ENCODE data around the gene SNRPB. TPM values are rescaled to one million over a fixed set of nuclear protein-coding genes. Genes with fewer than 3 reads are reported as not detected.

Gene SNRPB
- total and polyA plus RNA-seq, 10 of the 15 experiments (the other 5 are each of a cell fraction or from before 2014, with no cell fraction given): 15.0 to 593 (median 366) TPM

- in situ Hi-C loops (cut with MboI) (no loop called here), intact Hi-C loops (cut with micrococcal nuclease; ENCODE audit: unreplicated experiment) (loop anchor here (5.0 kb wide), 1 partner anchor 36 kb away; the partner anchor contains the start of gene SNRPB)
- H2AFZ ChIP-seq (ENCODE audit: control insufficient read depth, low read depth, low read length): peak overlapping the region; percentile 96
- FAIRE-seq (no peak), DNase-seq (ENCODE audit: low read depth, low spot score) (no peak), ATAC-seq (peak; percentile 47)
- peaks cover 6% of the 10 kb centered on the region; the same call in 1 of the 2 replicates for H3K4me1 ChIP-seq (ENCODE audit: control insufficient read depth, insufficient read depth, low read length)
- H4K20me1 ChIP-seq (ENCODE audit: control insufficient read depth, insufficient read depth): no peaks in the 10 kb centered on the region
- H3K9me3 ChIP-seq (replicated peaks; ENCODE audit: control insufficient read depth, insufficient read depth, low read length): no peaks in the 10 kb centered on the region
- peak overlapping the region; percentile 79 for H3K27ac ChIP-seq (ENCODE audit: control insufficient read depth, insufficient read depth)
- no peaks in the 10 kb centered on the region for H3K27me3 ChIP-seq (replicated peaks in 1 of 2; ENCODE audit: control insufficient read depth in 2 of 2, insufficient read depth in 2 of 2, low read length in 1 of 2)
- peak overlapping the region; percentile 92 for H3K9ac ChIP-seq (ENCODE audit: control insufficient read depth, insufficient read depth, low read length)
- H3K79me2 ChIP-seq (ENCODE audit: control insufficient read depth, insufficient read depth, low read length): peaks cover 16% of the 10 kb centered on the region
- H3K4me2 ChIP-seq (ENCODE audit: control insufficient read depth, insufficient read depth): peak overlapping the region; percentile 88
- peak overlapping the region; percentile 86 for H3K4me3 ChIP-seq
- BruUV-seq (replicated peaks): TSS peak; percentile 74
- POLR2A ChIA-PET: interaction anchor here (0.5 to 1.6 kb wide), 4 partner anchors 14 to 38 kb away, joined by 3 to 12 read pairs (median 5); partner anchors contain the start of gene SNRPB
- H3K36me3 ChIP-seq (ENCODE audit: control insufficient read depth in 2 of 2, insufficient read depth in 2 of 2, low read length in 1 of 2): no peaks in the 10 kb centered on the region
- TF ChIP-seq CEBPZ (IDR thresholded peaks at IDR 0.05; ENCODE audit: low read depth, low read length) (no peak), CBFB (IDR thresholded peaks at IDR 0.05; ENCODE audit: low read depth) (no peak), PKNOX1 (IDR thresholded peaks at IDR 0.05) (0 out of 2 replicates have a peak, but pooled peaks have one; percentile 10), ZZZ3 (IDR thresholded peaks at IDR 0.05; ENCODE audit: control insufficient read depth, insufficient read length, low read depth) (no peak), REST (IDR thresholded peaks at IDR 0.05; ENCODE audit: low read depth, low read length) (no peak)
- WGBS (ENCODE audit: insufficient coverage, insufficient replicate concordance, low lambda C conversion rate, missing lambda C conversion rate): 10% methylated on average over 19 of the region's 22 CpGs
- SMC1A ChIA-PET (ENCODE audit: uncharacterized antibody, unreplicated experiment): interaction anchor here (0.7 to 3.2 kb wide), 5 partner anchors 12 to 47 kb away, joined by 3 to 11 read pairs (median 4); partner anchors contain the start of gene SNRPB
- RAD21 ChIA-PET (ENCODE audit: unreplicated experiment): interaction anchor here (1.1 kb wide), 2 partner anchors 37 to 139 kb away, joined by 3 read pairs; partner anchors contain the start of gene SNRPB
- CTCF ChIA-PET: interaction anchor here (1.2 to 4.4 kb wide), 3 partner anchors 14 to 56 kb away, joined by 3 to 86 read pairs (median 4); no protein-coding TSS in a partner anchor
These were observed 37.5 kb upstream of the SNRPB start for GRCh38 chr20:2507875-2508630.
